ENCODE measurements around the gene DACH1. TPM values are rescaled to one million over a fixed set of nuclear protein-coding genes. Genes with fewer than 3 reads are reported as not detected.

Gene DACH1
- total and polyA plus RNA-seq, 2 of the 13 experiments (the other 11 are each of a cell fraction or from before 2014, with no cell fraction given) = not detected

- 9% methylated on average over 3 of the region's 3 CpGs for WGBS (ENCODE audit: low lambda C conversion rate)
- POLR2A ChIA-PET = no interaction called here
- Histone ChIP-seq H4K20me1 (ENCODE audit: insufficient read depth, low read length) (no peaks in the 10 kb centered on the region), H3K9ac (ENCODE audit: insufficient read depth, low read depth, low read length) (no peak overlapping the region), H3K4me3 (replicated peaks in 1 of 3; ENCODE audit: insufficient read depth in 1 of 3, low read depth in 2 of 3, low read length in 3 of 3) (no peak overlapping the region), H2AFZ (ENCODE audit: low read length) (no peak overlapping the region), H3K79me2 (ENCODE audit: insufficient read depth, low read length) (no peaks in the 10 kb centered on the region), H3K27me3 (ENCODE audit: control insufficient read depth in 1 of 2, insufficient read depth in 2 of 2, low read length in 2 of 2) (no peaks in the 10 kb centered on the region), H3K9me3 (ENCODE audit: low read length) (no peaks in the 10 kb centered on the region), H3K27ac (ENCODE audit: extremely low read length, insufficient read depth, low read length) (no peak overlapping the region), H3K4me2 (ENCODE audit: low read depth, low read length) (no peak overlapping the region), H3K4me1 (ENCODE audit: insufficient read depth, low read length) (no peaks in the 10 kb centered on the region), H3K36me3 (replicated peaks in 1 of 2; ENCODE audit: control insufficient read depth in 1 of 2, insufficient read depth in 2 of 2, low read length in 2 of 2) (no peaks in the 10 kb centered on the region)
- CTCF ChIA-PET (ENCODE audit: low intra/inter-chr PET ratio, low total read pairs) = no interaction called here
- no TSS peak for BruUV-seq (replicated peaks)
- no peak for TF ChIP-seq CERS6 (CRISPR knock-in tag; IDR thresholded peaks at IDR 0.05)
- TF ChIP-seq YY1 (IDR thresholded peaks at IDR 0.05; ENCODE audit: insufficient read depth, insufficient replicate concordance, low read depth, low read length) = no peak
- no peak for TF ChIP-seq U2AF1 (optimal IDR thresholded peaks at IDR 0.05; ENCODE audit: low read depth, low read length)
- TF ChIP-seq ZMYM2 (CRISPR knock-in tag; IDR thresholded peaks at IDR 0.05) = no peak
- TF ChIP-seq HOXA7 (CRISPR knock-in tag; IDR thresholded peaks at IDR 0.05) = no peak
- TF ChIP-seq ZNF121 (CRISPR knock-in tag; IDR thresholded peaks at IDR 0.05) = no peak
- TF ChIP-seq PRDM4 (CRISPR knock-in tag; IDR thresholded peaks at IDR 0.05; ENCODE audit: borderline replicate concordance) = no peak
- no peak for TF ChIP-seq ZNF687 (CRISPR knock-in tag; IDR thresholded peaks at IDR 0.05)
- no peak for TF ChIP-seq ZNF615 (CRISPR knock-in tag; IDR thresholded peaks at IDR 0.05; ENCODE audit: borderline replicate concordance)
- no peak for TF ChIP-seq FIP1L1 (IDR thresholded peaks at IDR 0.05; ENCODE audit: borderline replicate concordance, insufficient read depth, low read depth, low read length)
- TF ChIP-seq ZNF749 (CRISPR knock-in tag; IDR thresholded peaks at IDR 0.05; ENCODE audit: borderline replicate concordance) = no peak
- TF ChIP-seq TEAD2 (CRISPR knock-in tag; IDR thresholded peaks at IDR 0.05) = no peak
- no peak for TF ChIP-seq GMEB1 (CRISPR knock-in tag; IDR thresholded peaks at IDR 0.05; ENCODE audit: borderline replicate concordance)
- no peak for TF ChIP-seq ZNF747 (CRISPR knock-in tag; IDR thresholded peaks at IDR 0.05; ENCODE audit: borderline replicate concordance)
- TF ChIP-seq ZNF430 (CRISPR knock-in tag; IDR thresholded peaks at IDR 0.05) = no peak
- no peak for TF ChIP-seq MYNN (CRISPR knock-in tag; IDR thresholded peaks at IDR 0.05; ENCODE audit: low read depth)
- in situ Hi-C loops (cut with HindIII; ENCODE audit: extremely low pct_ligation_motif_present, low pct_unique_long_range_greater_than_20kb) (no loop called here), intact Hi-C loops (cut with micrococcal nuclease; ENCODE audit: unreplicated experiment) (no loop called here)
- ATAC-seq = no peak
- no peak for DNase-seq (ENCODE audit: low spot score)
- FAIRE-seq = no peak
Measured at GRCh38 chr13:71394176-71394575, 472.8 kb downstream of the DACH1 start.

Data from HepG2 (cell line).